Upper lobe of right lung (tissue), 1 donor: ENCODE results near the gene ASNSD1. TPM values are rescaled to one million over a fixed set of nuclear protein-coding genes. Genes with fewer than 3 reads are reported as not detected.
"Not testable (repeated sequence)": the region's sequence is repeated elsewhere in the genome, so short reads cannot be mapped to it uniquely, and the experiment has no call there.

Experiments used
- ATAC-seq: fragments of 200-7000 bp; cut with Tn5 transposase; one replicate; pipeline ENCODE4 v1.9.1; 2020; ENCODE audit warnings: mild to moderate bottlenecking, moderate library complexity
- DNase-seq: peaks from one replicate; pipeline ENCODE4 v3.0.0-alpha.2; 2020
- H3K27ac ChIP-seq: fragments of 200-600 bp; one replicate; pipeline ENCODE4 v1.8.0; 2022
- H3K27me3 ChIP-seq: fragments of 200-600 bp; one replicate; pipeline ENCODE4 v1.8.0; 2022; ENCODE audit warnings: mild to moderate bottlenecking
- H3K36me3 ChIP-seq: fragments of 200-600 bp; one replicate; pipeline ENCODE4 v1.8.0; 2022
- H3K4me1 ChIP-seq: fragments of 200-600 bp; one replicate; pipeline ENCODE4 v1.8.0; 2022
- H3K4me3 ChIP-seq: fragments of 200-600 bp; one replicate; pipeline ENCODE4 v1.8.0; 2022; ENCODE audit warnings: mild to moderate bottlenecking
- H3K9me3 ChIP-seq: fragments of 200-600 bp; one replicate; pipeline ENCODE4 v1.8.0; 2022
- intact Hi-C: fragments of 100-400 bp; cut with DNase I; formaldehyde crosslinking; loops from one replicate; pipeline ENCODE4 v1.11.0; 2022
- total RNA-seq: library from RNA; stranded (reverse); fragmentation: NEBNext Ultra II Directional; extraction: Animal tissue kit (Norgen Biotek cat#: 25700); gene quantifications from one replicate; pipeline ENCODE4 v1.2.1, GENCODE V29; 2021
- TF ChIP-seq, protein P1 (sequence below): fragments of 200-600 bp; IDR thresholded peaks from one replicate; pipeline ENCODE4 v1.8.0; 2022; ENCODE audit warnings: antibody characterized with exemption
- donor health status: DM: no; HTN: yes; CAD: no; lungs with severe emphysema.

ASNSD1 gene
- total RNA-seq, 1 donor from 2014 or later: 32.3 TPM

DNA sequence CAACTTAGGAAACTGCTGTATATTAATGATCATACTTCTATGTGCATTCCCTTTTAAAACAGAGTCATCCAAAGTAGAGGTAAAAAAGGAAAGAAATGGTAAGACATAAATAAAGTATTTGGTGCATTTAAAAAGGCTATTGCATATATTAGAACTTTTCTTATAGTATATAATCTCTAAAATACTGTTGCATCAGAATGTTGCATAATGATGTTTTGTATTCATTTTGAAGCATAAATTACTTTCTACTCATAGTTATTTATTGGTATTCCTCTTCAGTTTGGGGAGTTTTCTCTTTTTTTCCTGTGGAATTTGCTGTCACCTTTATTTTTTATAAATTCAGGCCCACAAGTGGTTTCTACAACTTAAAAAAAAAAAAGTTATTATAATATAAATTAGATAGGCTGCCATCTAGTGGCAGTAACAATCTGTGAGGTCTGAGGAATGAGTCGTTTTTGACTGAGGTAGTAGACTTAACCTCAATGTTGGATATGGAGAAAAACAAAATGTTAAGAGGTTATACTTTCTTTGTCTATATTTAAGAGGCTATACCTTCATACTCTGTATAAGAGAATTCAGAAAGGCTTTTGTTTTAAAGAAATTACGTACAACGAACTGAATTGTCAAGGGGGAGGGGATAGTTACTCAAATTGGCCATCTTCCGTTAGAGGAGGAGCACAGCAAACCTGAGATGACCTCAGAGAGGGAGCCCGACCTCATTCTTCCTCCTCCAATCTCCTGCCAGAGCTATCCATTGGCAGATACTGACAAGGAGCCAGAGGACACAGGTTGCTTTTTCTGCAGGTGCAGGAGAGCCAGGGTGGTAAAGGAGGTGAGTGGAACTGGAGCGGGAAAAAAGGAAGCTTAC is 37.0 kb downstream of the ASNSD1 start:
- Histone ChIP-seq H3K9me3 (no peaks in the 10 kb centered on the region), H3K4me3 (no peak overlapping the region), H3K36me3 (no peaks in the 10 kb centered on the region), H3K4me1 (no peaks in the 10 kb centered on the region), H3K27me3 (no peaks in the 10 kb centered on the region), H3K27ac (no peak overlapping the region)
- intact Hi-C loops: no loop called here
- ATAC-seq (peak; percentile 64), DNase-seq (no peak)
- TF ChIP-seq, protein P1, sequence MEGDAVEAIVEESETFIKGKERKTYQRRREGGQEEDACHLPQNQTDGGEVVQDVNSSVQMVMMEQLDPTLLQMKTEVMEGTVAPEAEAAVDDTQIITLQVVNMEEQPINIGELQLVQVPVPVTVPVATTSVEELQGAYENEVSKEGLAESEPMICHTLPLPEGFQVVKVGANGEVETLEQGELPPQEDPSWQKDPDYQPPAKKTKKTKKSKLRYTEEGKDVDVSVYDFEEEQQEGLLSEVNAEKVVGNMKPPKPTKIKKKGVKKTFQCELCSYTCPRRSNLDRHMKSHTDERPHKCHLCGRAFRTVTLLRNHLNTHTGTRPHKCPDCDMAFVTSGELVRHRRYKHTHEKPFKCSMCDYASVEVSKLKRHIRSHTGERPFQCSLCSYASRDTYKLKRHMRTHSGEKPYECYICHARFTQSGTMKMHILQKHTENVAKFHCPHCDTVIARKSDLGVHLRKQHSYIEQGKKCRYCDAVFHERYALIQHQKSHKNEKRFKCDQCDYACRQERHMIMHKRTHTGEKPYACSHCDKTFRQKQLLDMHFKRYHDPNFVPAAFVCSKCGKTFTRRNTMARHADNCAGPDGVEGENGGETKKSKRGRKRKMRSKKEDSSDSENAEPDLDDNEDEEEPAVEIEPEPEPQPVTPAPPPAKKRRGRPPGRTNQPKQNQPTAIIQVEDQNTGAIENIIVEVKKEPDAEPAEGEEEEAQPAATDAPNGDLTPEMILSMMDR: peak; percentile 70

DNA sequence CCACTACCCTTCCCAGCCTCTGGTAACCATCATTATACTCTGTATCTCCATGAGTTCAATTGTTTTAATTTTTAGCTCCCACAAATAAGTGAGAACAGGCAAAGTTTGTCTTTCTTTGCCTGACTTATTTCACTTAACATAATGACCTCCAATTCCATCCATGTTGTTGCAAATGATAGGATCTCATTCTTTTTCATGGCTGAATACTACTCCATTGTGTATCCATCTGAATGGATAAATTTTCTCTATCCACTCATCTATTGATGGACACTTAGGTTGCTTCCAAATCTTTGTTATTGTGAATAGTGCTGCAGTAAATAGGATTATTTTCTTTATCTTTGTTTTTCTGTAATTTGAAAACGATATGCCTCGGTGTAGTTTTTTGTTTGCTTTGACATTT is 39.4 kb downstream of the ASNSD1 start:
- Histone ChIP-seq H3K4me3 (no peak overlapping the region), H3K4me1 (no peaks in the 10 kb centered on the region), H3K27ac (no peak overlapping the region), H3K9me3 (no peaks in the 10 kb centered on the region), H3K27me3 (no peaks in the 10 kb centered on the region), H3K36me3 (peaks cover 5% of the 10 kb centered on the region)
- intact Hi-C loops: loop anchor here (5.0 kb wide), 1 partner anchor 43 kb away; no protein-coding TSS in a partner anchor
- ATAC-seq (no peak), DNase-seq (no peak)
- TF ChIP-seq, protein P1: no peak

DNA sequence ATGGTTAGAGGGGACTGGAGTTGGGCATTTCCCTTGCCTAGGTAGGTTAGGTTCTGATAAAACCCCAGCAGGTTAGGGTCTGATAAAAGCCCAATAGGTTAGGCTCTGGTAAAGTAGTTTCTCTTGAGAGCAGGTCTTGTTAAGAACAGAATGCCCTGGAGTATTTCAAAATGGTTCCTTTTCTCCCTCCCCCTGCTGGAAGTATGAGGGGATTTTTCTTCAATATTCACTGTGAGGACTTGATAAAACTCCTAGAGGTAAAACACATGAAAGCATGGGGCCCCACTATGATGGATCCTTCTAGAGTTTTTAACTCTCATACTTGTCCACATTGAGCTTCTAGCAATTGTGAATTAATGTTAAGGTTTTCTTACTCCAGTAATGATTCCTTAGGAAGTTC is 40.8 kb downstream of the ASNSD1 start:
- Histone ChIP-seq H3K36me3 (peaks cover 10% of the 10 kb centered on the region), H3K27me3 (no peaks in the 10 kb centered on the region), H3K4me3 (no peak overlapping the region), H3K27ac (no peak overlapping the region), H3K9me3 (no peaks in the 10 kb centered on the region), H3K4me1 (no peaks in the 10 kb centered on the region)
- TF ChIP-seq, protein P1: no peak
- intact Hi-C loops: loop anchor here (5.0 kb wide), 1 partner anchor 45 kb away; no protein-coding TSS in a partner anchor
- ATAC-seq: no peak
- DNase-seq: no peak

DNA sequence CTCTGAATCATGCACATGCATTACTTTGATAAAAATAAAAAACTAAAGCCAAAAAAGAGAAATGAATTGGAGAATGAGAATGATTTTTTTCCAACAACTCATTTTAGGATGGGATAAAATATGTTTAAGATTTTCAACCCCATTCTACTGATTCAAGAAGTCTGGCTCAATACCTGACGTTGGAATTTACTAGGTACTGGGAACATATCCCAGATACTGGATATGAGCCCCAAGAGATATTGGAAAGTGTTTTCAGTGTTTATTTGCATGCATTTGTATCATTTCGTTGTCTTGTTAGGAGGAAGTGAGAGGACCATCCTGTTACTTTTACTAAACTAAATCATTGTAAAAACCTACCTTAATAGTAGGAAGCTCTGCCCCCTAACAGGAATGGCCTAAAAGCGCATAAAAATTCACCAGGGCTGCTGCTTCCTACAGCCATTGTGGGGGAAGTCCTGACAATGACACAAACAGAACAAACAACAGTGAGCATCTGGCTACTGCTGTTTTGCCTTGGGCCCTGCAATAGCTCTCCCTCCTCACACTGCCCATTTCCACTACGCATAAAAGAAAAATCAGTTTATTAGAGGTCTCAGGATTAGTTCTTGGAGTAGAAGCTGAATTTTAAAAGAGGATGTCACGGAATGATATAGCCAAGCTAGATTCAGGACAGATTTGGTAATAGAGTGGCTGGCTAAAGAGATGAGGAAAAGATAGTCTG is 48.4 kb downstream of the ASNSD1 start:
- DNase-seq (no peak), ATAC-seq (no peak)
- Histone ChIP-seq H3K4me1 (no peaks in the 10 kb centered on the region), H3K27me3 (no peaks in the 10 kb centered on the region), H3K27ac (no peak overlapping the region), H3K36me3 (peaks cover 10% of the 10 kb centered on the region), H3K9me3 (no peaks in the 10 kb centered on the region), H3K4me3 (no peak overlapping the region)
- intact Hi-C loops: no loop called here
- TF ChIP-seq, protein P1: no peak

DNA sequence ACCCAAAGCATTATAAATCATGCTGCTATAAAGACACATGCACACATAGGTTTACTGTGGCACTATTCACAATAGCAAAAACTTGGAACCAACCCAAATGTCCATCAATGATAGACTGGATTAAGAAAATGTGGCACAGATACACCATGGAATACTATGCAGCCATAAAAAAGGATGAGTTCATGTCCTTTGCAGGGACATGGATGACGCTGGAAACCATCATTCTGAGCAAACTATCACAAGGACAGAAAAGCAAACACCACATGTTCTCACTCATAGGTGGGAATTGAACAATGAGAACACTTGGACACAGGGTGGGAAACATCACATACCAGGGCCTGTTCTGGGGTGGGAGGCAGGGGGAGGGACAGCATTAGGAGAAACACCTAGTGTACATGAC is 56.3 kb downstream of the ASNSD1 start:
- DNase-seq, H3K27me3 ChIP-seq: not testable (repeated sequence)

DNA sequence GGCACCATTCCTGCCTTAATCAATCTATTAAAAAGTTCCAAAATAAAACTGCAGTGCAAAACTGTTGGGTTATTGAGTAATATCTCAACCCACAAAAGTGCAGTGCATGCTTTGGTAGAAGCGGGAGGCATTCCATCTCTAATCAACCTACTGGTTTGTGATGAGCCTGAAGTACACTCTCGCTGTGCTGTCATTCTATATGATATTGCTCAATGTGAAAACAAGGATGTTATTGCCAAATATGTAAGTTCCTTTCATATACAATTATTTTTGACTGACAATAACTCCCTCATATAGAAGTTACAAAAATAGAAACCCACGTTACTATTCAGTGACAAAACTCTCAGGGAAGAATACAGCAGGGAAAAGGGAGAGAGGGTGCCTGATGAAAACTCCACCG is 58.3 kb downstream of the ASNSD1 start:
- Histone ChIP-seq H3K27ac (no peak overlapping the region), H3K9me3 (no peaks in the 10 kb centered on the region), H3K36me3 (no peaks in the 10 kb centered on the region), H3K4me1 (no peaks in the 10 kb centered on the region), H3K27me3 (no peaks in the 10 kb centered on the region), H3K4me3 (no peak overlapping the region)
- intact Hi-C loops: no loop called here
- TF ChIP-seq, protein P1: no peak
- ATAC-seq (no peak), DNase-seq (no peak)

More for the DNA sequence above, 56.3 kb downstream of the ASNSD1 start:
- H3K36me3 ChIP-seq, ATAC-seq, H3K27ac ChIP-seq, H3K4me1 ChIP-seq, H3K9me3 ChIP-seq, intact Hi-C loops, H3K4me3 ChIP-seq: not testable (repeated sequence)
